Camera-type eye (tissue), 1 donor: ENCODE measurements around the gene MRPL24. TPM values are rescaled to one million over a fixed set of nuclear protein-coding genes. Genes with fewer than 3 reads are reported as not detected.

Experiments
- total RNA-seq: library from RNA; depleted of rRNA; stranded (reverse); fragments of >200 nt; gene quantifications from one replicate; pipeline ENCODE4 v1.2.3, GENCODE V29; 2014

MRPL24 gene
- total RNA-seq = 20.5 TPM

DNA sequence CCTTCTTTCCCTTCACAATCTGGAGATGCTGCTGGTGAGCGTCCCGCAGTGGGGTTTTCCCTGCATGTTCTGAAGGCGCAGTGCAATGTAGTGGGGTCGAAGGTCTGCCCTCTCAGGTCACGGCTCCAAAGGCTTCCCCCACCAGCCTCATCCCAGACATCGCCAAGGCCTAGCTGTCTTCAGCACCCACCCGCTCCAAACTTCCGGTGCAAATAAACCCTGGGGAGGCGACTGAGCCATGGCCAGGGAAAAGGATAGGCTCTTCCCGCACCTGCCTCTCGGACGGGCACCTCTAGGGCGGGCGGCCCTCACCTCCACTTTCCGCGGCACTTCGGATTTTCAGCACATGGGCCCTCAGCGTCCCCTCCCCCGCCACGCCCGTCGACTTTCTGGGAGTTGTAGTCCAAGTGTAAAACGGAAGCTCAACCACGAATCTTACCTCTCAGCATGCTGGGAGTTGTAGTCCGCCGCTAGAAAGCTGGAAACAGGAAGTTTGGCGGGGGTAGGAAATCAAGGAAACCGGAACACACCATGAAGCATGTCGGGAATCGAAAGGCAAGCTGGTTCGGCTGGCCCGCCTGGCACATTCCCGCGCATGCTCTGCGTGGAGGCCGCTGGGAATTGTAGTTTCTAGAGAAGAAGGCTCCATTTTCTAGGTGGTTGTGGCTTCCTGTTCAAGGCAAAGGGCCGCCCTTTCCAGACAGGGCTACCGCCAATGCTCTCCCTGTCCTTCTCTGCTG lies at the start of gene MRPL24:
MRPL24 (minus strand) TSS at position 348 of the 740 bp plus-strand sequence. CDS start 2,384 bp downstream, outside the sequence.

DNA sequence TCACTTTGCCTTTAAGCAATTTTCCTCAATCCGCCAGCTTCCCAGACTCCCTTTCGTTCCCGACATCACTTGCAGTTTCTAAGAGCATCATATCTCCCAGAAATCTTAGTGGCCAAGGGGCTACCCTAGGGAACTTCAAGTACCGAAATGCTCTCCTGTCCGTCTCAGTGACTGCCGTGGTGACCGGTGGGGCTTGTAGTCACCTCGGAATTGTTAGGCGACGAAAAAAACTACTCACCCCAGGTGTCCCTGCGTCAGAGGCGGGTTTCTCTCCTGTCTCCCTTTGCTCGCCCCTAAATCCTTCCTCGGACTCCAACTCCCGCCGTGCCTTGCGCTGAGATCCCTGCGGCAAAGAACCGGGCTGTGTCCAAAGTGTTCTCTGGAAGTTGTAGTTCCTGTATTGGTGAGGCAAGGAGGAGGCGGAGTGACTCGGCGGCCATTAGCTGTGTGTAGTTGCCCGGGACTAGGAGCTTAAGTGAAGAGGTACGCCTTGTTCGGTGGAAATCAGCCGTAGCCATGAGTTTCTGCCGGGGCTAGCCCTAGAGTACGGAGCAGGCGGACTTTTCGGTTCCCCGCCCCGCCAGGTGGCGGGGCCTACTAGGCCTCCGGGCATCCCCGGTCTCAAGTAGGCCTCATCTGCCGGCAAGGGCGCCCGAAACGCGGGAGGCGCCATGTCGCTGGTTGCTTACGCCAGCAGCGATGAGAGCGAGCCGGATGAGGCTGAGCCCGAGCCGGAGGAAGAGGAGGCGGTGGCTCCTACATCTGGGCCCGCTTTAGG lies 26.4 kb upstream of the MRPL24 start, which contains the start of gene PRCC:
PRCC (plus strand) TSS at position 435 of the 778 bp plus-strand sequence; CDS start at position 672, 237 bp downstream.

DNA sequence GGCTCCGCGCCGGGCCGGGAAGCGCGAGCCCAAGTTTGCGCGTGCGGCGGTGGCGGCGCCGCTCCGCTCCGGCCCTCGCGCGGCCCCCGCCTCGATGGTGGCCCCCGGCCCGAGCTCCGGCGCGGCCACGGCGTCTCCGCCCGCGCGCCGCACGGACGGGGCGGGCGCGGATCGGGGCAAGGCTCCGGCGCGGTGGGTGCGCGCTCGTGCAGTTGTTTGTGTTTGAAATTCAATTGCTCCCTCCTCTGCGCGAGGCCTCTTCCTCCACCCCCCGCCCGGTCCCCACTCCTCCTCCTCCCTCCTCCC lies 10.5 kb upstream of the MRPL24 start, which contains the start of gene HDGF:
HDGF (minus strand) TSS at position 225 of the 306 bp plus-strand sequence. CDS start 246 bp downstream, outside the sequence.

GRCh38 chr1:156728599-156729462 lies 12.1 kb downstream of the MRPL24 start, which contains the start of gene ISG20L2:
Gene ISG20L2 (minus strand): TSS chr1:156728766. CDS start chr1:156727652, 1,114 bp downstream.

DNA sequence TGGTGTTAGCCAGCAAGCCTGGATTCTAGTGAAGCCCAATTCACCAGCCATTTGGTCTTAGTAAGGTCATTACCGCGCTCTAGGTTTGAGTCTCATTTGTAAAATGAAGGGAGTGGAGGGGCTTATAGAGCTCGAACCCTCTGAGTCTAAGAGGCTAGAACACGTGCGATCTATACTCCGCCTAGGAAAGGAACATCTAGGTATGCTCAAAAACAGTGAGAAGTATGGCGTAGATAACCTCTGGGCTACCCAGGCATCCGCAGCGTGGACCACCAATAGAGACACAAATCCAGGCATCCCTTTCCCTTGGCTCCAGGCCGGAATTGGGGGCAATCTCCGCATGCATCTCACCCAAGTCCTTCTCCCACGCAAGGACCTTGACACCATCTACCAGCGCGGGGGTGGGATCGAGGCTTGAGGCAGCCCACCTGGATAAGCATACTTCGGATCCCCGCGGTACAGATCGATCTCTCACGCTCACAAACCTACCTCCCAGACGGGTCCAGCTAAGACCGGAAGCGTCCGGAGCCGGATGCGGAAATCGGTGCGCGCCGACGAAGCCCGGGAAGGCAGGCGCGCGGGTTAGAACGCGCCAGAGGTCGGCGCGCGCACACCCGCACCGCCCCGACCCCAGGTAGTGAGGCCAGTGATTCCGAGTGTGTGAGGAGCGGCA lies 12.8 kb downstream of the MRPL24 start, which contains the start of gene METTL25B:
METTL25B (plus strand) TSS at position 544 of the 673 bp plus-strand sequence. CDS start 636 bp downstream, outside the sequence.

DNA sequence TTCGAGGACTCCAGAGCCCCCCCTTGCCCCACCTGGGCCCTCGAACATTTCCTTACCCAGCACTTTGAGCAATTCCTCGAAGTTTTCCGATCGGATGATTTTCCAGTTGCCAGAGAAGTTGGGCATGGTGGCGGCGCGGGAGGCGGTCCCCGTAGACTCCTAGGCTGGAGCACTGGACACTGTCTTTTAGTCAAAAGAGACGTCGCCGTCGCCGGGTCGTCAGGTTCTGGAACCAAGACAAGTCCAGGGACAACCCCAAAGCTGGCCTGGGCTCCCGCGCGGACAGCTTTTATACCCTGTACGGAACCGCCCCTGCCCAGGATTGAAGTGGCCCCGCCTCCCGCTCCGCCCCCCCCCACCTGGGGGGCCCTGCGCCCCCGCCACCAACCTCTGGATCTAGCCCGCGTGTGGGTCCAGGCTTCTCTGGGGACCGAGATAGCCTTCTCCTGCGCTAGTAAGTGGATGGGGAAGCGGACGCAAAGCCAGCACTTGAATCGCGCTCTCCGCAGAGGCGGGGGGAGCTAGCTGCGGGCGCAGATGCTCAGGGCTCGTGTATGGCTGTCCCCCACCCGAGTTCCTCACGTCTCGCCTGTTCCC lies 35.5 kb downstream of the MRPL24 start, which contains the start of gene CRABP2:
CRABP2 (minus strand) TSS at position 263 of the 597 bp plus-strand sequence; CDS start at position 126, 137 bp downstream.

Other genes with a start within 250 kb of the MRPL24 start
- gene MEF2D, start 240.3 kb downstream of the MRPL24 start, total RNA-seq = 27.3 TPM
- 8.4 TPM for gene IQGAP3, start 168.5 kb downstream of the MRPL24 start, total RNA-seq
- not detected for gene TTC24, start 161.4 kb downstream of the MRPL24 start, total RNA-seq
- gene NAXE, start 149.3 kb downstream of the MRPL24 start, total RNA-seq = 39.7 TPM
- gene GPATCH4, start 139.6 kb downstream of the MRPL24 start, total RNA-seq = 7.3 TPM
- not detected for gene HAPLN2, start 121.7 kb downstream of the MRPL24 start, total RNA-seq
- 5.2 TPM for gene BCAN, start 99.0 kb downstream of the MRPL24 start, total RNA-seq
- gene NES, start 63.7 kb downstream of the MRPL24 start, total RNA-seq = 87.1 TPM
- 117 TPM for gene CRABP2, start 35.5 kb downstream of the MRPL24 start, total RNA-seq
- gene METTL25B, start 12.6 kb downstream of the MRPL24 start, total RNA-seq = 17.8 TPM
- 14.7 TPM for gene ISG20L2, start 12.3 kb downstream of the MRPL24 start, total RNA-seq
- 153 TPM for gene HDGF, start 10.6 kb upstream of the MRPL24 start, total RNA-seq
- gene PRCC, start 26.4 kb upstream of the MRPL24 start, total RNA-seq = 34.5 TPM
- gene SH2D2A, start 75.8 kb upstream of the MRPL24 start, total RNA-seq = 0.27 TPM
- 0.22 TPM for gene INSRR, start 118.0 kb upstream of the MRPL24 start, total RNA-seq
- gene NTRK1, start 119.8 kb upstream of the MRPL24 start, total RNA-seq = 3.4 TPM
- 13.7 TPM for gene PEAR1, start 152.6 kb upstream of the MRPL24 start, total RNA-seq
- gene LRRC71, start 179.5 kb upstream of the MRPL24 start, total RNA-seq = not detected